ENCODE results near the gene IFT43. TPM values are rescaled to one million over a fixed set of nuclear protein-coding genes. Genes with fewer than 3 reads are reported as not detected.
A peak's percentile ranks its signal among the peaks of the same experiment; 100 is the strongest.

IFT43 gene
- total and polyA plus RNA-seq, 9 of the 15 experiments (the other 6 are each of a cell fraction or from before 2014, with no cell fraction given): 4.9 to 12.8 (median 8.0) TPM

GRCh38 chr14:76113691-76114090 lies 128.1 kb downstream of the IFT43 start (continued):
- TF ChIP-seq ERF (CRISPR knock-in tag; IDR thresholded peaks at IDR 0.05) (no peak), ZNF518B (CRISPR knock-in tag; IDR thresholded peaks at IDR 0.05) (no peak), HNRNPLL (IDR thresholded peaks at IDR 0.05; ENCODE audit: low read depth, low read length, poor library complexity, severe bottlenecking) (no peak), HNRNPH1 (optimal IDR thresholded peaks at IDR 0.05; ENCODE audit: low read depth, low read length) (no peak), LEF1 (IDR thresholded peaks at IDR 0.05) (no peak), HEY1 (CRISPR knock-in tag; IDR thresholded peaks at IDR 0.05; ENCODE audit: borderline replicate concordance) (no peak), ZNF445 (CRISPR knock-in tag; IDR thresholded peaks at IDR 0.05; ENCODE audit: low read depth) (no peak), XRCC4 (IDR thresholded peaks at IDR 0.05; ENCODE audit: extremely low read depth, insufficient read depth, insufficient read length) (no peak)

GRCh38 chr14:76115010-76115422 lies 129.5 kb downstream of the IFT43 start:
- in situ Hi-C loops (cut with MboI): no loop called here

More at GRCh38 chr14:76115010-76115422, 129.5 kb downstream of the IFT43 start:
- H3K4me2 ChIP-seq (ENCODE audit: insufficient read depth, low read length): no peak overlapping the region
- BruUV-seq (replicated peaks): no TSS peak
- DNase-seq (ENCODE audit: extremely low read depth in 1 of 4, low spot score in 3 of 4): no peak
- H3K9me1 ChIP-seq (ENCODE audit: control insufficient read depth, insufficient read depth, low read length): no peaks in the 10 kb centered on the region
- H3K4me3 ChIP-seq: no peak overlapping the region
- no peaks in the 10 kb centered on the region for H3K79me2 ChIP-seq (ENCODE audit: control insufficient read depth, insufficient read depth, low read length)
- POLR2A ChIA-PET: no interaction called here
- no peak for FAIRE-seq
- H4K20me1 ChIP-seq (replicated peaks; ENCODE audit: control insufficient read depth, insufficient read depth, low read length): 0 out of 2 replicates have a peak, but pooled peaks cover 2% of the 10 kb centered on the region
- intact Hi-C loops (cut with micrococcal nuclease): no loop called here
- no peaks in the 10 kb centered on the region for H3K9me3 ChIP-seq (replicated peaks; ENCODE audit: control insufficient read depth, insufficient read depth, low read depth, low read length)
- no peak overlapping the region for H3K9ac ChIP-seq (ENCODE audit: insufficient read depth in 1 of 2, low read depth in 2 of 2, low read length in 2 of 2)
- H3K27ac ChIP-seq (ENCODE audit: extremely low read depth, low read depth, low read length): no peak overlapping the region
- TF ChIP-seq CTCF (IDR thresholded peaks at IDR 0.05 in 2 of 3, conservative IDR thresholded peaks at IDR 0.05 in 1 of 3; ENCODE audit: insufficient read depth in 2 of 3, low read depth in 1 of 3, low read length in 3 of 3) (peak in 1 of 3 experiments; percentile 25; a peak in 1 of 6 replicates), RAD21 (CRISPR knock-in tag; conservative IDR thresholded peaks at IDR 0.05 in 1 of 2, IDR thresholded peaks at IDR 0.05 in 1 of 2) (peak in 1 of 2 experiments; percentile 12; a peak in 1 of 4 replicates), ZNF384 (IDR thresholded peaks at IDR 0.05; ENCODE audit: low read depth, low read length) (peak; percentile 59), ZNF124 (CRISPR knock-in tag; IDR thresholded peaks at IDR 0.05) (no peak)
- H3K4me1 ChIP-seq (replicated peaks in 1 of 2; ENCODE audit: control insufficient read depth in 2 of 2, insufficient read depth in 2 of 2, low read length in 2 of 2): peaks cover 0 to 8% of the 10 kb centered on the region in 2 experiments; a peak in 2 of 5 replicates
- CTCF ChIA-PET (ENCODE audit: low intra/inter-chr PET ratio): interaction anchor here (0.7 kb wide), 1 partner anchor 65 kb away, joined by 3 read pairs; no protein-coding TSS in a partner anchor
- H3K36me3 ChIP-seq (ENCODE audit: control insufficient read depth, insufficient read depth, low read length): no peaks in the 10 kb centered on the region
- H2AFZ ChIP-seq (ENCODE audit: low read depth, low read length): no peak overlapping the region
- 0% methylated on average over 2 of the region's 2 CpGs for WGBS (ENCODE audit: insufficient coverage, low coverage, missing lambda C conversion rate)
- no peak for ATAC-seq
- peaks cover 0 to 68% of the 10 kb centered on the region in 2 experiments; a peak in 3 of 5 replicates for H3K27me3 ChIP-seq (ENCODE audit: control insufficient read depth in 2 of 2, insufficient read depth in 2 of 2, low read length in 2 of 2)

All from K562 (cell line).